A549 (cell line): ENCODE results near the gene LIMCH1. TPM values are rescaled to one million over a fixed set of nuclear protein-coding genes. Genes with fewer than 3 reads are reported as not detected.
A peak's percentile ranks its signal among the peaks of the same experiment; 100 is the strongest.
"Not testable (repeated sequence)": the region's sequence is repeated elsewhere in the genome, so short reads cannot be mapped to it uniquely, and the experiment has no call there.

ENCODE experiments used
- ATAC-seq, 2 experiments: fragments of 200-7000 bp in 1 of 2; fragments of >200 bp in 1 of 2; cut with Nextera tagmentation in 1 of 2; cut with Tn5 transposase in 1 of 2; 3 replicates each; pipeline versions ENCODE4 v1.8.0 to v1.9.1; 2018 to 2020; ENCODE audit warnings: mild to moderate bottlenecking in 1 of 2, moderate library complexity in 1 of 2
- CTCF ChIA-PET: fragments of 300-600 bp; sonication (Branson Sonifier 250); formaldehyde crosslinking; extraction: SDS; loops from one replicate; lab custom pipeline; 2021; ENCODE audit warnings: antibody characterized with exemption, inconsistent platforms; lab: Yijun Ruan, JAX
- POLR2A ChIA-PET: fragments of 350-600 bp; formaldehyde crosslinking; extraction: SDS; loops from one replicate; lab custom pipeline; 2021; ENCODE audit warnings: antibody characterized with exemption, inconsistent platforms; lab: Yijun Ruan, JAX
- DNase-seq, 2 experiments: peaks; one replicate each; pipeline versions ENCODE4 v3.0.0 to v3.0.0-alpha.2; 2011 to 2016; ENCODE audit warnings: low read depth in 1 of 2, low spot score in 1 of 2
- FAIRE-seq: peaks from 2 replicates; lab custom pipeline; 2011; peaks lifted over from hg19 to GRCh38; lab: Jason Lieb, UNC
- H3K27ac ChIP-seq, 2 experiments: fragments of >200 bp; sonication (Bioruptor Twin); formaldehyde crosslinking; 3 replicates each; pipeline ENCODE4 v1.5.1; 2016 to 2017
- H3K4me1 ChIP-seq: fragments of >200 bp; sonication (Bioruptor Twin); formaldehyde crosslinking; 3 replicates; pipeline ENCODE4 v1.6.1; 2016
- H3K4me2 ChIP-seq: fragments of >200 bp; sonication (Bioruptor Twin); formaldehyde crosslinking; 3 replicates; pipeline ENCODE4 v1.6.1; 2016
- H3K4me3 ChIP-seq: fragments of >200 bp; sonication (Bioruptor Twin); formaldehyde crosslinking; 3 replicates; pipeline ENCODE4 v1.5.1; 2016
- H3K9me3 ChIP-seq: fragments of >200 bp; sonication (Bioruptor Twin); formaldehyde crosslinking; 3 replicates; pipeline ENCODE4 v1.6.1; 2016
- CBX8 ChIP-seq: fragments of 200-600 bp; sonication (generic); IDR thresholded peaks from 2 replicates; pipeline ENCODE4 v1.6.1; 2016
- EHF ChIP-seq: fragments of 250-450 bp; sonication (Bioruptor Pico); IDR thresholded peaks from 2 replicates; pipeline ENCODE4 v1.5.0; 2020; ENCODE audit warnings: mild to moderate bottlenecking
- EHMT2 ChIP-seq: fragments of 200-600 bp; sonication (generic); IDR thresholded peaks from 2 replicates; pipeline ENCODE4 v1.6.1; 2016; ENCODE audit warnings: antibody characterized with exemption, low read depth, mild to moderate bottlenecking, moderate library complexity
- EP300 ChIP-seq, 2 experiments: fragments of >200 bp; sonication (Bioruptor Twin); formaldehyde crosslinking; IDR thresholded peaks; 2 replicates in 1 of 2; 3 replicates in 1 of 2; pipeline ENCODE4 v1.6.1; 2016 to 2017
- FOSB ChIP-seq: fragments of 250-450 bp; sonication (Bioruptor Pico); IDR thresholded peaks from 2 replicates; pipeline ENCODE4 v1.5.0; 2020; ENCODE audit warnings: mild to moderate bottlenecking, moderate library complexity
- FOSL2 ChIP-seq, 2 experiments: fragments of 450-650 bp in 1 of 2; fragments of >200 bp in 1 of 2; sonication (Bioruptor Twin) in 1 of 2; formaldehyde crosslinking; IDR thresholded peaks; 2 replicates each; pipeline versions ENCODE4 v1.5.0 to v1.6.1; 2016 to 2020; ENCODE audit warnings: mild to moderate bottlenecking in 1 of 2, moderate library complexity in 1 of 2
- FOXS1 ChIP-seq: fragments of 250-450 bp; sonication (Bioruptor Pico); IDR thresholded peaks from 2 replicates; pipeline ENCODE4 v1.5.0; 2020; ENCODE audit warnings: mild to moderate bottlenecking, moderate library complexity
- HDAC2 ChIP-seq: fragments of 200-600 bp; sonication (generic); IDR thresholded peaks from 2 replicates; pipeline ENCODE4 v1.6.1; 2016
- HEYL ChIP-seq: fragments of 250-450 bp; sonication (Bioruptor Pico); IDR thresholded peaks from 2 replicates; pipeline ENCODE4 v1.8.0; 2021; ENCODE audit warnings: mild to moderate bottlenecking, moderate library complexity
- HOXB13 ChIP-seq: fragments of 250-450 bp; sonication (Bioruptor Pico); IDR thresholded peaks from 2 replicates; pipeline ENCODE4 v1.5.0; 2020; ENCODE audit warnings: low read depth, mild to moderate bottlenecking, moderate library complexity
- JUN ChIP-seq, 2 experiments: fragments of >200 bp; sonication (Bioruptor Twin); formaldehyde crosslinking; IDR thresholded peaks; 2 replicates in 1 of 2; 3 replicates in 1 of 2; pipeline ENCODE4 v1.6.1; 2016 to 2017
- KDM5A ChIP-seq: fragments of 200-600 bp; sonication (generic); IDR thresholded peaks from 2 replicates; pipeline ENCODE4 v1.6.1; 2016; ENCODE audit warnings: antibody characterized with exemption, mild to moderate bottlenecking
- MYC ChIP-seq: IDR thresholded peaks from 2 replicates; pipeline ENCODE4 v1.6.1; 2012; ENCODE audit warnings: mild to moderate bottlenecking, inconsistent platforms, low read length, improper control_type of control experiment, borderline replicate concordance
- NFE2L2 ChIP-seq: fragments of 150-350 bp; conservative IDR thresholded peaks from 2 replicates; pipeline ENCODE4 v1.6.1; 2014; ENCODE audit warnings: low read length
- NPAS2 ChIP-seq: fragments of 250-450 bp; sonication (Bioruptor Pico); IDR thresholded peaks from 2 replicates; pipeline ENCODE4 v1.8.0; 2022; ENCODE audit warnings: mild to moderate bottlenecking, moderate library complexity, borderline replicate concordance
- NR3C1 ChIP-seq: fragments of >200 bp; sonication (Bioruptor Twin); formaldehyde crosslinking; IDR thresholded peaks from 3 replicates; pipeline ENCODE4 v1.6.1; 2017
- PHF8 ChIP-seq: fragments of 200-600 bp; sonication (generic); IDR thresholded peaks from 2 replicates; pipeline ENCODE4 v1.6.1; 2016; ENCODE audit warnings: low read depth, mild to moderate bottlenecking, antibody characterized with exemption, moderate library complexity, borderline replicate concordance
- POLR2AphosphoS2 ChIP-seq: conservative IDR thresholded peaks from 2 replicates; pipeline ENCODE4 v1.6.1; 2012; ENCODE audit warnings: low read length, improper control_type of control experiment, inconsistent platforms
- SREBF2 ChIP-seq: fragments of 450-650 bp; IDR thresholded peaks from 2 replicates; pipeline ENCODE4 v1.6.1; 2014; ENCODE audit warnings: mild to moderate bottlenecking, moderate library complexity
- TFCP2L1 ChIP-seq: fragments of 250-450 bp; sonication (Bioruptor Pico); IDR thresholded peaks from 2 replicates; pipeline ENCODE4 v1.5.0; 2021; ENCODE audit warnings: mild to moderate bottlenecking
- ZSCAN20 ChIP-seq: fragments of 250-450 bp; sonication (Bioruptor Pico); IDR thresholded peaks from 2 replicates; pipeline ENCODE4 v1.8.0; 2022; ENCODE audit warnings: mild to moderate bottlenecking, moderate library complexity
- WGBS: methylation state at CpG from one replicate; pipeline ENCODE4 v1.1.6; 2017; ENCODE audit errors: missing lambda C conversion rate; 5-methylcytosine and 5-hydroxymethylcytosine counted together
- polyA plus RNA-seq, 4 experiments: library from polyadenylated mRNA; depleted of rRNA in 3 of 4; stranded (reverse); fragments of >200 nt; fragmentation: RNase III in 1 of 4; extraction: RNeasy Plus Mini Kit Qiagen cat#74134 plus additional on column Dnase treatment in 1 of 4; gene quantifications; 2 replicates in 3 of 4; 3 replicates in 1 of 4; pipeline ENCODE4 v1.2.3, GENCODE V29; 2011 to 2017
- TF ChIP-seq, protein P1 (sequence below): fragments of 200-600 bp; sonication (generic); IDR thresholded peaks from 2 replicates; pipeline ENCODE4 v1.6.1; 2016; ENCODE audit warnings: antibody characterized with exemption, mild to moderate bottlenecking, moderate library complexity
- TF ChIP-seq, protein P2 (sequence below): fragments of >200 bp; sonication (Bioruptor Twin); formaldehyde crosslinking; IDR thresholded peaks from 3 replicates; pipeline ENCODE4 v1.6.1; 2016

LIMCH1 gene
- polyA plus RNA-seq, 2 of the 4 experiments (the other 2 are of a cell fraction), result 52.9 to 88.9 TPM

DNA sequence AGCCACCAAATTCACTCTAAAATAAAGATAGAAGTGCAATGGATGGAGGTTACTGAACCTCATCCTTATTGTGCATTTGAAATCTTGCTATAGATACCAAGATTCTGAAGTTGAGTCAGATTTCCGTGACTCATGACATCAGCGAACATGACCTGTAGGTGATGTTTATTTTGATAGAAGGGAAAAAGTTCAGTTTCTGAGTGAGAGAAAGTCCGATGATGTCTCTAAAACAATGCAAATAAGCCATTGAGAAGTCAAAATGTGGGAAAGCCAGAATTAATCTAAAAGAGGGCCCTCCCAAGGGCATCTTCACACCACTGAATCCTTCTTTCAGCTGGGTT lies 190.6 kb downstream of the LIMCH1 start (continued):
- TF ChIP-seq, protein P1, sequence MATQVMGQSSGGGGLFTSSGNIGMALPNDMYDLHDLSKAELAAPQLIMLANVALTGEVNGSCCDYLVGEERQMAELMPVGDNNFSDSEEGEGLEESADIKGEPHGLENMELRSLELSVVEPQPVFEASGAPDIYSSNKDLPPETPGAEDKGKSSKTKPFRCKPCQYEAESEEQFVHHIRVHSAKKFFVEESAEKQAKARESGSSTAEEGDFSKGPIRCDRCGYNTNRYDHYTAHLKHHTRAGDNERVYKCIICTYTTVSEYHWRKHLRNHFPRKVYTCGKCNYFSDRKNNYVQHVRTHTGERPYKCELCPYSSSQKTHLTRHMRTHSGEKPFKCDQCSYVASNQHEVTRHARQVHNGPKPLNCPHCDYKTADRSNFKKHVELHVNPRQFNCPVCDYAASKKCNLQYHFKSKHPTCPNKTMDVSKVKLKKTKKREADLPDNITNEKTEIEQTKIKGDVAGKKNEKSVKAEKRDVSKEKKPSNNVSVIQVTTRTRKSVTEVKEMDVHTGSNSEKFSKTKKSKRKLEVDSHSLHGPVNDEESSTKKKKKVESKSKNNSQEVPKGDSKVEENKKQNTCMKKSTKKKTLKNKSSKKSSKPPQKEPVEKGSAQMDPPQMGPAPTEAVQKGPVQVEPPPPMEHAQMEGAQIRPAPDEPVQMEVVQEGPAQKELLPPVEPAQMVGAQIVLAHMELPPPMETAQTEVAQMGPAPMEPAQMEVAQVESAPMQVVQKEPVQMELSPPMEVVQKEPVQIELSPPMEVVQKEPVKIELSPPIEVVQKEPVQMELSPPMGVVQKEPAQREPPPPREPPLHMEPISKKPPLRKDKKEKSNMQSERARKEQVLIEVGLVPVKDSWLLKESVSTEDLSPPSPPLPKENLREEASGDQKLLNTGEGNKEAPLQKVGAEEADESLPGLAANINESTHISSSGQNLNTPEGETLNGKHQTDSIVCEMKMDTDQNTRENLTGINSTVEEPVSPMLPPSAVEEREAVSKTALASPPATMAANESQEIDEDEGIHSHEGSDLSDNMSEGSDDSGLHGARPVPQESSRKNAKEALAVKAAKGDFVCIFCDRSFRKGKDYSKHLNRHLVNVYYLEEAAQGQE, result no peak
- TF ChIP-seq CBX8 (no peak), KDM5A (no peak)
- TF ChIP-seq, protein P2, sequence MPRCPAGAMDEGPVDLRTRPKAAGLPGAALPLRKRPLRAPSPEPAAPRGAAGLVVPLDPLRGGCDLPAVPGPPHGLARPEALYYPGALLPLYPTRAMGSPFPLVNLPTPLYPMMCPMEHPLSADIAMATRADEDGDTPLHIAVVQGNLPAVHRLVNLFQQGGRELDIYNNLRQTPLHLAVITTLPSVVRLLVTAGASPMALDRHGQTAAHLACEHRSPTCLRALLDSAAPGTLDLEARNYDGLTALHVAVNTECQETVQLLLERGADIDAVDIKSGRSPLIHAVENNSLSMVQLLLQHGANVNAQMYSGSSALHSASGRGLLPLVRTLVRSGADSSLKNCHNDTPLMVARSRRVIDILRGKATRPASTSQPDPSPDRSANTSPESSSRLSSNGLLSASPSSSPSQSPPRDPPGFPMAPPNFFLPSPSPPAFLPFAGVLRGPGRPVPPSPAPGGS, result no peak

DNA sequence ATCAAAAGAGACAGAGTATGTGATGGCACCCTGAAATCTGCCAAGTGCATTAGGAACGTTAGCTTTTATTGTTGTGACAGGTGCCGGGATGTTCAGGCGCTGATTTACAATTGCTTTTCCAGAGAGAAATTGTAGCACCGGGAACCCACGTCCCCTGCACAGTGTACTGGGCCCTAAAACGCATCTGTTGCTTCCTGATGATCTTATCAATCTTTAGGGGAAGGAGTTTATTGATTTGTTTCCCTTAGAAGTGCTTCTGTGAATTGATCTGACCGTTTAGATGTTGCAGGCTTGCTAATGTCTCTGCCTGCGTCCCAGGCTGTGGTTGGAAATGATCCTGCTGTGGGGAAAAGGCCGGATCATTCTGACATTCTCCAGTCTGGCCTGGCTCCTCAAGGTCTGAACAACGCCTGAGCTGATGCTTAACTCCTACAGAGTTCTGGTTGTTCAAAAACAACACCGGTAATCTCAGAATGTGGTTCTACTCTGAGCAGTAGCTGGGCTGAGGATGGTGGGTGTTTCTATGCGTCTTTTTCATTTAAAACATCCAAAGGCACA lies 193.7 kb downstream of the LIMCH1 start:
- ATAC-seq (no peak), DNase-seq (no peak), FAIRE-seq (no peak)
- no peak overlapping the region for H3K27ac ChIP-seq
- WGBS, result 49% methylated on average over 12 of the region's 12 CpGs
- H3K9me3 ChIP-seq, result no peaks in the 10 kb centered on the region
- no peak overlapping the region for H3K4me3 ChIP-seq
- TF ChIP-seq HOXB13 (CRISPR knock-in tag) (no peak), SREBF2 (no peak), MYC (no peak), HEYL (CRISPR knock-in tag) (no peak), EHF (CRISPR knock-in tag) (no peak), NFE2L2 (no peak), POLR2AphosphoS2 (no peak), TFCP2L1 (CRISPR knock-in tag) (no peak), JUN (IDR thresholded peaks at IDR 0.05) (no peak), NPAS2 (no peak), EHMT2 (no peak), NR3C1 (no peak), FOXS1 (no peak), HDAC2 (no peak), EP300 (IDR thresholded peaks at IDR 0.05) (no peak), ZSCAN20 (CRISPR knock-in tag) (no peak), FOSB (CRISPR knock-in tag) (no peak)
- no peaks in the 10 kb centered on the region for H3K4me1 ChIP-seq
- CTCF ChIA-PET, result interaction anchor here (1.0 kb wide), 1 partner anchor 153 kb away, joined by 4 read pairs; no protein-coding TSS in a partner anchor
- POLR2A ChIA-PET, result no interaction called here
- no peak overlapping the region for H3K4me2 ChIP-seq

DNA sequence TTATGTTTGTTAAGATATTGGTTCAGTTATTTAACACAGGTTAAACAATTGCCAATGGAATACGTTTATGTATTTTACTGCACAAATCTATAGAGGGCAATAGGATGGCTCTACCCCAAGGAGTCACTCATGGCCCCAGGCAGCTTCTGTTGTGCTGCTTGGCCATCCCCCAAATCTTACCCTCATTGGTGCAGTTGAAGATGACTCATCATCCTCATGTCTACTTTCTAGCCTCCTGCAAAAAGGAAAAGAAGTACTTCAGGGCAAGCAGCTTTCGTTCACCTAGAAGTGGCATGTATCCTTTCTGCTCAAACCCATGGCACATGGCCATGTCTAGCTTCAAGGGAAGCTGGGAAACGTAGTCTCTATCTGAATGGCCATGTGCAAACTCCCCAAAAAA lies 196.4 kb downstream of the LIMCH1 start:
- no peak for DNase-seq
- CTCF ChIA-PET, result no interaction called here

DNA sequence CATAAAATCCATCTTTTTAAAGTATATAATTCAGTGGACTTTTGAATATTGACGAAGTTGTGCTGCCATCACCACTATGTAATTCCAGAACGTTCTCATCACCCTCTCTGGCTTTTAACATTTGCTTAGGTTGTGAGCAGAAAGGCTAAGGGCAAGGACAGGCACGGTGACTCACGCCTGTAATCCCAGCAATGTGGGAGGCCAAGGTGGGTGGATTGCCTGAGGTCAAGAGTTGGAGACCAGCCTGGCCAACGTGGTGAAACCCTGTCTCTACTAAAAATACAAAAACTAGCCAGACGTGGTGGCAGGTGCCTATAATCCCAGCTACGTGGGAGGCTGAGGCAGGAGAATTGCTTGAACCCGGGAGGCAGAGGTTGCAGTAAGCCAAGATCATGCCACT lies 199.5 kb downstream of the LIMCH1 start:
- H3K27ac ChIP-seq, H3K4me1 ChIP-seq, FAIRE-seq, POLR2A ChIA-PET, H3K4me3 ChIP-seq, H3K4me2 ChIP-seq, ATAC-seq, CTCF ChIA-PET, DNase-seq, H3K9me3 ChIP-seq: not testable (repeated sequence)
- WGBS, result 23% methylated on average over 5 of the region's 8 CpGs

More for the DNA sequence above, 196.4 kb downstream of the LIMCH1 start:
- TF ChIP-seq FOSL2 (IDR thresholded peaks at IDR 0.05) (no peak), FOSL2 (CRISPR knock-in tag; IDR thresholded peaks at IDR 0.05) (peak; percentile 41; the same call in 1 of the 2 replicates), PHF8 (no peak)
- TF ChIP-seq, all 56 proteins: peak for 1
- no peak overlapping the region for H3K27ac ChIP-seq
- WGBS, result 22% methylated on average over 3 of the region's 3 CpGs
- H3K9me3 ChIP-seq, result peaks cover 7% of the 10 kb centered on the region; the same call in 2 of the 3 replicates
- FAIRE-seq (no peak), ATAC-seq (no peak)
- no peaks in the 10 kb centered on the region for H3K4me1 ChIP-seq
- no peak overlapping the region for H3K4me2 ChIP-seq
- POLR2A ChIA-PET, result no interaction called here
- no peak overlapping the region for H3K4me3 ChIP-seq
